GM13976 (cell line): ENCODE data around the gene SINHCAF.

Source experiments
- DNase-seq: peaks from one replicate; pipeline ENCODE4 v3.0.0; 2012; ENCODE audit warnings: low spot score
- in situ Hi-C: fragments of 300-500 bp; cut with MboI; formaldehyde crosslinking; loops from one replicate; pipeline ENCODE4 v1.12.0; 2022; ENCODE audit warnings: low sequenced_read_pairs, mixed read lengths, inconsistent platforms; ENCODE audit not compliant: unreplicated experiment
- TF ChIP-seq, protein P1 (sequence below): IDR thresholded peaks from 2 replicates; pipeline ENCODE4 v1.5.1; 2012; ENCODE audit warnings: borderline replicate concordance, mild to moderate bottlenecking; ENCODE audit not compliant: insufficient read depth; ENCODE audit errors: extremely low read depth, missing control alignments, control extremely low read depth

SINHCAF gene

GRCh38 chr12:31234955-31235867, 90.7 kb downstream of the SINHCAF start:
- TF ChIP-seq, protein P1, sequence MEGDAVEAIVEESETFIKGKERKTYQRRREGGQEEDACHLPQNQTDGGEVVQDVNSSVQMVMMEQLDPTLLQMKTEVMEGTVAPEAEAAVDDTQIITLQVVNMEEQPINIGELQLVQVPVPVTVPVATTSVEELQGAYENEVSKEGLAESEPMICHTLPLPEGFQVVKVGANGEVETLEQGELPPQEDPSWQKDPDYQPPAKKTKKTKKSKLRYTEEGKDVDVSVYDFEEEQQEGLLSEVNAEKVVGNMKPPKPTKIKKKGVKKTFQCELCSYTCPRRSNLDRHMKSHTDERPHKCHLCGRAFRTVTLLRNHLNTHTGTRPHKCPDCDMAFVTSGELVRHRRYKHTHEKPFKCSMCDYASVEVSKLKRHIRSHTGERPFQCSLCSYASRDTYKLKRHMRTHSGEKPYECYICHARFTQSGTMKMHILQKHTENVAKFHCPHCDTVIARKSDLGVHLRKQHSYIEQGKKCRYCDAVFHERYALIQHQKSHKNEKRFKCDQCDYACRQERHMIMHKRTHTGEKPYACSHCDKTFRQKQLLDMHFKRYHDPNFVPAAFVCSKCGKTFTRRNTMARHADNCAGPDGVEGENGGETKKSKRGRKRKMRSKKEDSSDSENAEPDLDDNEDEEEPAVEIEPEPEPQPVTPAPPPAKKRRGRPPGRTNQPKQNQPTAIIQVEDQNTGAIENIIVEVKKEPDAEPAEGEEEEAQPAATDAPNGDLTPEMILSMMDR: no peak
- no peak for DNase-seq
- in situ Hi-C loops: loop anchor here (10.0 to 25.0 kb wide), 2 partner anchors 123 to 390 kb away; no protein-coding TSS in a partner anchor

- in situ Hi-C loops: loop anchor here (10.0 to 25.0 kb wide), 2 partner anchors 122 to 389 kb away; no protein-coding TSS in a partner anchor
- DNase-seq: no peak
These were observed 91.7 kb downstream of the SINHCAF start for GRCh38 chr12:31234053-31234840.

DNA sequence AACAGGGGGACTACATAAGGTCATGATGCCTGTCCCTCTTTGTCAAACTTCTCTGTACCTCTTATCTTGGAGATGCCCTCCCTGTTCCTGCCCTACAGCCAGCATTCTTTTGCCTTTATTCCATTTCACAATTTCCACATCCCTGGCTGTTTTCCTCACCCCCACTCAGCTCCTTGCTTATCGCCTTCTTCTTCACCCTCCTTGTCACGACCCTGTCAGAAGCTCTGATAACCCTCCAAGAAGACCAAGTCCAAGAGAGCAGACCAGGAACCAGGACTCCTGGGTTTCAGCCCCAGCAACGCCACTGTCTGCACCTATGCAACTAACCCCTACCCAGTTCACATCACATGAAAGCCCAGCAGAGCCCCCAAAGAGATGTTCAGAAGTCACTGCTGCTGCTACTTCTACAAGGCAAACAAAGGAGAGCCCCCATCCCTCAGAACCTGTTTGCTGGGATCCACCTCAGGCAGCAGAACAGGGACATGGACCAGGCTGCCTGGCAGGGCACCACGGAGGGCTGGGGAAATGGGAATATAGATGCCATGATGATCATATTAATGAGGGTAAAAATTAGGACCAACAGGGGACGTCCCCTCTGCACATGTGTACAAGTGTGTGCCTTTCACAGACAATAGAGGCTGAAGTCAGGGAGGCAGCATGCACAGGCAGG, 92.8 kb downstream of the SINHCAF start:
- no peak for DNase-seq
- TF ChIP-seq, protein P1: no peak
- in situ Hi-C loops: loop anchor here (10.0 to 25.0 kb wide), 2 partner anchors 121 to 388 kb away; no protein-coding TSS in a partner anchor

More at GRCh38 chr12:31234053-31234840, 91.7 kb downstream of the SINHCAF start:
- TF ChIP-seq, protein P1: no peak

GRCh38 chr12:31232361-31232965, 93.5 kb downstream of the SINHCAF start:
- TF ChIP-seq, protein P1: no peak
- no peak for DNase-seq
- in situ Hi-C loops: loop anchor here (10.0 to 25.0 kb wide), 2 partner anchors 120 to 388 kb away; no protein-coding TSS in a partner anchor

GRCh38 chr12:31231611-31232360, 94.2 kb downstream of the SINHCAF start:
- TF ChIP-seq, protein P1: no peak
- in situ Hi-C loops: loop anchor here (10.0 to 25.0 kb wide), 2 partner anchors 119 to 387 kb away; no protein-coding TSS in a partner anchor
- DNase-seq: no peak
